Keratinocyte (primary cell): ENCODE data around the gene SCUBE3.

ENCODE experiments used
- EZH2 ChIP-seq: IDR thresholded peaks from one replicate; pipeline ENCODE4 v1.6.1; 2012; ENCODE audit warnings: inconsistent platforms, mild to moderate bottlenecking, low read length, moderate library complexity
- TF ChIP-seq, protein P1 (sequence below), 3 experiments: IDR thresholded peaks in 1 of 3; conservative IDR thresholded peaks in 1 of 3; optimal IDR thresholded peaks in 1 of 3; 2 replicates in 2 of 3; 3 replicates in 1 of 3; pipeline versions ENCODE3 to v1.5.1; 2011; ENCODE audit warnings: low read length in 3 of 3, mild to moderate bottlenecking in 3 of 3, moderate library complexity in 2 of 3, control low read depth in 1 of 3, inconsistent platforms in 1 of 3; ENCODE audit not compliant: insufficient read depth in 2 of 3; ENCODE audit errors: extremely low read depth in 1 of 3

DNA sequence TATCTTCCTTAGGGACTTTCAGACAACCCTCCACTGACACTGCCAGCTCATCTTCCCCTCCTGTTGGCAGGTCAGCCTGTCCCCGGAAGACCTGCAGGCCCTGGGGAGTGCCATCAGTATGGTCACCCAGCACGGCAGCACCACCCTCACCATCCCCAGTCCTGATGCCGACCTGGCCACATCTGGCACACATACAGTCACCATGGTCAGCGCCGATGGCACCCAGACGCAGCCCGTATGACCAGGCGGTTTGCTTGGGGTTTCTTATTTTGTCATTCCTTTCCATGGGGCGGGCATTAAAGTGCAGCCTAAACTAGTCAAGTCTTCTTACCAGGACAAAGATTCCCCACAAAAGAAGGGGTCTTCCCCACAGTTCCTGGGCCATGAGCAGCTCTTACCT lies 79.9 kb downstream of the SCUBE3 start:
- TF ChIP-seq, protein P1, sequence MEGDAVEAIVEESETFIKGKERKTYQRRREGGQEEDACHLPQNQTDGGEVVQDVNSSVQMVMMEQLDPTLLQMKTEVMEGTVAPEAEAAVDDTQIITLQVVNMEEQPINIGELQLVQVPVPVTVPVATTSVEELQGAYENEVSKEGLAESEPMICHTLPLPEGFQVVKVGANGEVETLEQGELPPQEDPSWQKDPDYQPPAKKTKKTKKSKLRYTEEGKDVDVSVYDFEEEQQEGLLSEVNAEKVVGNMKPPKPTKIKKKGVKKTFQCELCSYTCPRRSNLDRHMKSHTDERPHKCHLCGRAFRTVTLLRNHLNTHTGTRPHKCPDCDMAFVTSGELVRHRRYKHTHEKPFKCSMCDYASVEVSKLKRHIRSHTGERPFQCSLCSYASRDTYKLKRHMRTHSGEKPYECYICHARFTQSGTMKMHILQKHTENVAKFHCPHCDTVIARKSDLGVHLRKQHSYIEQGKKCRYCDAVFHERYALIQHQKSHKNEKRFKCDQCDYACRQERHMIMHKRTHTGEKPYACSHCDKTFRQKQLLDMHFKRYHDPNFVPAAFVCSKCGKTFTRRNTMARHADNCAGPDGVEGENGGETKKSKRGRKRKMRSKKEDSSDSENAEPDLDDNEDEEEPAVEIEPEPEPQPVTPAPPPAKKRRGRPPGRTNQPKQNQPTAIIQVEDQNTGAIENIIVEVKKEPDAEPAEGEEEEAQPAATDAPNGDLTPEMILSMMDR (optimal IDR thresholded peaks at IDR 0.05 in 1 of 3, IDR thresholded peaks at IDR 0.05 in 1 of 3, conservative IDR thresholded peaks at IDR 0.05 in 1 of 3; ENCODE audit: extremely low read depth in 1 of 3, insufficient read depth in 2 of 3, low read length in 3 of 3) = no peak
- TF ChIP-seq EZH2 = no peak
